ENCODE measurements around the gene CNTN4.

CNTN4 gene

GRCh38 chr3:2137651-2138050 is 39.0 kb downstream of the CNTN4 start:
- in situ Hi-C loops (cut with HindIII; ENCODE audit: low sequenced_read_pairs): no loop called here
- TF ChIP-seq, protein P1, sequence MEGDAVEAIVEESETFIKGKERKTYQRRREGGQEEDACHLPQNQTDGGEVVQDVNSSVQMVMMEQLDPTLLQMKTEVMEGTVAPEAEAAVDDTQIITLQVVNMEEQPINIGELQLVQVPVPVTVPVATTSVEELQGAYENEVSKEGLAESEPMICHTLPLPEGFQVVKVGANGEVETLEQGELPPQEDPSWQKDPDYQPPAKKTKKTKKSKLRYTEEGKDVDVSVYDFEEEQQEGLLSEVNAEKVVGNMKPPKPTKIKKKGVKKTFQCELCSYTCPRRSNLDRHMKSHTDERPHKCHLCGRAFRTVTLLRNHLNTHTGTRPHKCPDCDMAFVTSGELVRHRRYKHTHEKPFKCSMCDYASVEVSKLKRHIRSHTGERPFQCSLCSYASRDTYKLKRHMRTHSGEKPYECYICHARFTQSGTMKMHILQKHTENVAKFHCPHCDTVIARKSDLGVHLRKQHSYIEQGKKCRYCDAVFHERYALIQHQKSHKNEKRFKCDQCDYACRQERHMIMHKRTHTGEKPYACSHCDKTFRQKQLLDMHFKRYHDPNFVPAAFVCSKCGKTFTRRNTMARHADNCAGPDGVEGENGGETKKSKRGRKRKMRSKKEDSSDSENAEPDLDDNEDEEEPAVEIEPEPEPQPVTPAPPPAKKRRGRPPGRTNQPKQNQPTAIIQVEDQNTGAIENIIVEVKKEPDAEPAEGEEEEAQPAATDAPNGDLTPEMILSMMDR (IDR thresholded peaks at IDR 0.05; ENCODE audit: low read depth, low read length, missing control alignments): no peak
- DNase-seq (ENCODE audit: low read depth): no peak

DNA sequence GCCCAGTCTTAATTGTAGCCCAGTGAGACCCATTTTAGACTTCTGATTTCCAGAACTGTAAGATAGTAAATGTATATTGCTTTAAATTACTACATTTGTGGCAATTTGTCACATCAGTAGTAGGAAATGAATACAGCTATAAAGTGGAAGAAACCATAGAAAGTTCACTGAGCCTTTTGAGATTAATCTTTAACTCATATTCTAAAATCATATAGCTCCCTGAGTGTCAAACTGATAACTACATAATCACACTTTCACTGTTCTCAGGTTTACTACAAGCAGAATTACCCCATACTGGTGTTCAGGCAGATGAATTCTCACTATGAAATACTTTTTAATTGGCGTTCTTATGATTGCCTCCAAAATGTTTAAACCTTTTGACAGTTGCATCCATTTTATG is 42.8 kb downstream of the CNTN4 start:
- DNase-seq (ENCODE audit: low read depth): no peak
- H3K4me3 ChIP-seq (ENCODE audit: low read depth, low read length): no peak overlapping the region
- in situ Hi-C loops (cut with HindIII; ENCODE audit: low sequenced_read_pairs): no loop called here
- TF ChIP-seq, protein P1 (IDR thresholded peaks at IDR 0.05; ENCODE audit: low read depth, low read length, missing control alignments): no peak

More at GRCh38 chr3:2137651-2138050, 39.0 kb downstream of the CNTN4 start:
- H3K4me3 ChIP-seq (ENCODE audit: low read depth, low read length): no peak overlapping the region

- DNase-seq (ENCODE audit: low read depth): no peak
- no peak overlapping the region for H3K4me3 ChIP-seq (ENCODE audit: low read depth, low read length)
- in situ Hi-C loops (cut with HindIII; ENCODE audit: low sequenced_read_pairs): no loop called here
- TF ChIP-seq, protein P1 (IDR thresholded peaks at IDR 0.05; ENCODE audit: low read depth, low read length, missing control alignments): no peak
These were observed 50.1 kb downstream of the CNTN4 start for GRCh38 chr3:2148561-2149340.

DNA sequence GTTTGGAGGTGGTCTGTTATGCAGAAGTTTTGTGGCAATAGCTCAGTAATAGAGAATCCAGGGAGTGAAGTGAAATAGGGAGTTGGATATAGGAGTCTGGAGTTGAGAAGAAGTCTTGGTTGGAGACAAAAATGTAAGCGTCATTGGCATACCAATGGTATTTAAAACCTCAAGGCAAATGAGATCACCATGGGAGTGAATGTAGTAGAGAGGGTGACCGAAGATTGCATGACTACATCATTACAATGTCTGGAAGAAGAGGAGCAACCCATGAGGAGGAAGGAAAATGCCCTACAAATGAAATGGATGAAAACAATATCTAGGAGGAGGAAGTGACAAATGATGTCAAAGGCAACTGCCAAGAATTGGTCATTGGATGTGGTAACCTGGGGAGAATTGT is 54.4 kb downstream of the CNTN4 start:
- H3K4me3 ChIP-seq (ENCODE audit: low read depth, low read length): no peak overlapping the region
- DNase-seq (ENCODE audit: low read depth): no peak
- TF ChIP-seq, protein P1 (IDR thresholded peaks at IDR 0.05; ENCODE audit: low read depth, low read length, missing control alignments): no peak
- in situ Hi-C loops (cut with HindIII; ENCODE audit: low sequenced_read_pairs): no loop called here

DNA sequence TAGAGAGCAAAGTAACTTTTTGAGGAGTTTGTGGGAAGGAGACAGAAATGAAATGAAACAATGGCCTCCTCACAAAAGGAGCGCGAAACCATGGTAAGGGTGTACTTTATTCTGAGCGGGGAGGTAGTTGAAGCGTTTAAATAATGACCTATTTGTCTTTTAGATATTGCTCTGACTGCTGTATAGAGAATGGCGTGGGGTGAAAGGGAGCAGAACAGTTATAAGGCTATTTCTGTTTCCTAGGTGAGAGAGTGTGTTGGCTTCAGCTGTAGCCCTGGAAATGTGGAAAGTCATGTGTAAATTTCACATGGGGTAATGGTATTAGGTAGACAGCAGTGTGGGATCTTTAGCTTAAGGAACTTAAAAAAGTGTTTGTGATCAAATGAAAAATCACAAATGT is 54.9 kb downstream of the CNTN4 start:
- in situ Hi-C loops (cut with HindIII; ENCODE audit: low sequenced_read_pairs): no loop called here
- DNase-seq (ENCODE audit: low read depth): no peak
- TF ChIP-seq, protein P1 (IDR thresholded peaks at IDR 0.05; ENCODE audit: low read depth, low read length, missing control alignments): no peak
- H3K4me3 ChIP-seq (ENCODE audit: low read depth, low read length): no peak overlapping the region

DNA sequence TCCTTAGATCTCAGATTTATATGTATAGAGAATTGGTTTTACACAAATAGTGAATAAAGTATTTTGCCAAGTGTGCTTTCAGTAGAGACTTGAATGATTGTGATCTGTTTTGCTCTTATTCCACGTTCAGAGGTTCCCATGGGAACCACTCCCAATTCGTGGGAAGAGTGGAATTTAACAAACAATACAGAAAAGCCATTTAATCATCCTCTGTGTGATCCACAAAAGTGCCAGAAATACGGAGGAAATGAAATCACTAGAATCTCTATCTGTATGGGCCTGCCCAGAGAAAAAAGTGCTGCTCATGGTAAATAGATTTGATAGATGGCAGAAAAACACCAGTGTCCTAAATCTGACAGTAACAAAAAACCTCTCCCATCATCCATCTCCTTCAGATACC is 56.0 kb downstream of the CNTN4 start:
- in situ Hi-C loops (cut with HindIII; ENCODE audit: low sequenced_read_pairs): no loop called here
- H3K4me3 ChIP-seq (ENCODE audit: low read depth, low read length): no peak overlapping the region
- TF ChIP-seq, protein P1 (IDR thresholded peaks at IDR 0.05; ENCODE audit: low read depth, low read length, missing control alignments): no peak
- DNase-seq (ENCODE audit: low read depth): no peak
